Erythroblast (primary cell): ENCODE data around the gene CYS1.

Experiments used
- GATA1 ChIP-seq: IDR thresholded peaks from 2 replicates; pipeline ENCODE4 v1.6.1; 2011; ENCODE audit warnings: low read depth, mild to moderate bottlenecking, control low read depth, low read length, moderate library complexity
- POLR2A ChIP-seq: IDR thresholded peaks from 2 replicates; pipeline ENCODE4 v1.6.1; 2011; ENCODE audit warnings: mild to moderate bottlenecking, low read length

DNA sequence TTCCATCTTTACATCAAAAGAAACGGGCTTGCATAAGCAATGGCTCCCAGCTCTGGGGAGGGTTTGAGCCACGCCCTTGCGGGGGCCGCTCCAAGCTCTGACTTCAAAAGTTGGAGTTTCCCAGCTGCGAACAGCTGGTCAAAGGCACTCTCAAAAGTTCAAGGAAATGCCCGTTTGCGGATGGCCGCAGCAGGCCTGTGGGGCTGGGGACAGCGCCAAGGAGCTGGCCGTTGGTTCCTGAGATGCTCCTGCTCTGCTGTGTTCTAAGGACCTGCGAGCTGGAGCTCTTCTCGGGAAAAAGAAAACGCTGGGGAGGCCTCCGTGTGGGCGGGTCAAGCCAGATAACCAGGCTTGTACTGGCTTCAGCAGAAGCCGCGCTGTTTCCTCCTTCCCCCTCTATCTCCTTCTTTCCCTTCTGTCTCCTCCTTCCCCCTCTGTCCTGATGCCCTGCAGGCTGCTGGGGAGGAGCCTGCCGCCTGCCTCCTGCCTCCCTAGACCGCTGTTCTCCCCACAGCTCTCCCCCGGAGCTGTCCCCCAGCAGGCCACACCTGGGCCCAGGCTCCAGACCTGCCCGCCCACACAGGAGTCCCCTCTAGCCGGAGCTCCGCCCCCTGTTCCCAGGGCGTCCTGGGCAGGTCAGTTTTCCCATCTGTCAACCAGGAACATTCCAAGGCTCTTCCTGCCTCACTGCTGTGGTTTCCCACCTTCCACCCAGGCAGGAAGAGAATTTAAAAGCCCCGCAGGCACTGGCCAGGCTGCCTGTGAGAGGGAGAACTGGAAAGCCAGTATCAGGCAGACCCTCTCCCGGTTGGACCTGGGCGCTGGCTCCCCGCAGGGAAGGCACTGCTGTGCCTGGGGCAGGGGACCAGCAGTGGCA lies 22.7 kb downstream of the CYS1 start:
- TF ChIP-seq POLR2A, result no peak
- TF ChIP-seq GATA1, result no peak
